Loucy (cell line): ENCODE results near the gene ANG.
"Not testable (repeated sequence)": the region's sequence is repeated elsewhere in the genome, so short reads cannot be mapped to it uniquely, and the experiment has no call there.

Source experiments
- H2AFZ ChIP-seq: fragments of 200-600 bp; sonication (generic); 2 replicates; pipeline ENCODE4 v1.6.0; 2016; ENCODE audit warnings: antibody characterized with exemption, mild to moderate bottlenecking, low read length, moderate library complexity
- H3F3A ChIP-seq: fragments of 200-600 bp; 2 replicates; pipeline ENCODE4 v1.6.0; 2016; ENCODE audit warnings: antibody characterized with exemption, low read depth, mild to moderate bottlenecking
- H3K27me3 ChIP-seq: fragments of 200-600 bp; sonication (generic); 2 replicates; pipeline ENCODE4 v1.6.1; 2014; ENCODE audit warnings: low read length, mild to moderate bottlenecking; ENCODE audit not compliant: insufficient read depth, poor library complexity, severe bottlenecking
- H3K36me3 ChIP-seq: fragments of 200-600 bp; sonication (generic); 2 replicates; pipeline ENCODE4 v1.6.1; 2016; ENCODE audit warnings: low read length; ENCODE audit not compliant: insufficient read depth
- H3K4me1 ChIP-seq: fragments of 200-600 bp; sonication (generic); 2 replicates; pipeline ENCODE4 v1.5.1; 2014; ENCODE audit warnings: low read length, mild to moderate bottlenecking; ENCODE audit not compliant: insufficient read depth, poor library complexity, severe bottlenecking
- H3K4me2 ChIP-seq: fragments of 200-600 bp; sonication (generic); 2 replicates; pipeline ENCODE4 v1.6.0; 2014; ENCODE audit warnings: antibody characterized with exemption, low read length, low read depth, mild to moderate bottlenecking; ENCODE audit not compliant: poor library complexity, severe bottlenecking
- H3K4me3 ChIP-seq: fragments of 200-600 bp; sonication (generic); 2 replicates; pipeline ENCODE4 v1.5.1; 2014; ENCODE audit warnings: low read length, mild to moderate bottlenecking, mixed read lengths; ENCODE audit not compliant: poor library complexity, severe bottlenecking
- H3K79me2 ChIP-seq: fragments of 200-600 bp; sonication (generic); 2 replicates; pipeline ENCODE4 v1.6.1; 2014; ENCODE audit warnings: low read length; ENCODE audit not compliant: insufficient read depth
- H3K9ac ChIP-seq: fragments of 200-600 bp; sonication (generic); 2 replicates; pipeline ENCODE4 v1.6.0; 2014; ENCODE audit warnings: mild to moderate bottlenecking, low read depth, low read length, moderate library complexity; ENCODE audit not compliant: poor library complexity, severe bottlenecking
- H3K9me2 ChIP-seq: fragments of 200-600 bp; sonication (generic); replicated peaks from 2 replicates; pipeline ENCODE4 v1.6.1; 2016; ENCODE audit warnings: low read depth, low read length, mixed read lengths
- H3K9me3 ChIP-seq: fragments of 200-600 bp; sonication (generic); 2 replicates; pipeline ENCODE4 v1.6.1; 2014; ENCODE audit warnings: mild to moderate bottlenecking, antibody characterized with exemption, low read length, low read depth; ENCODE audit not compliant: insufficient read depth
- H4K20me1 ChIP-seq: fragments of 200-600 bp; sonication (generic); 2 replicates; pipeline ENCODE4 v1.6.0; 2014; ENCODE audit warnings: antibody characterized with exemption, low read length, mild to moderate bottlenecking; ENCODE audit not compliant: insufficient read depth, poor library complexity, severe bottlenecking
- EZH2phosphoT487 ChIP-seq: fragments of 200-600 bp; IDR thresholded peaks from 2 replicates; pipeline ENCODE4 v1.6.1; 2018; ENCODE audit warnings: antibody characterized with exemption, mild to moderate bottlenecking, moderate library complexity, borderline replicate concordance
- TF ChIP-seq, protein P1 (sequence below): fragments of 200-600 bp; sonication (generic); conservative IDR thresholded peaks from 2 replicates; pipeline ENCODE4 v1.5.1; 2014; ENCODE audit warnings: mild to moderate bottlenecking, antibody characterized with exemption, low read length

ANG gene

DNA sequence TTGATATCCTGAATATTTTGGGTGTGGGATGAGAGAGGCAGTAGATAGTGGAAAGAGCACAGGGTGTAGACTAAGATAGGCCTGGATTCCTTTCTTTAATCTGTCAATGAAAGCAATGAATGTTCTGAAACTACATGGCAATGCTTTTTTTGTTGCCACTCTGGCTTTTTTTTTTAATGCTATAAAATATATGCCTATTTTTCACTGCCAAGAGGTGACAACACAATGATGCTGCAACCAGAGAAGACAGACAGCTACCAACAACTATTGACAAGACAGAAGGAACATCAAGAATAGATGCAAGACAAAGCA is 9.4 kb downstream of the ANG start:
- Histone ChIP-seq H3K79me2 (no peaks in the 10 kb centered on the region), H2AFZ (no peak overlapping the region), H3F3A (no peaks in the 10 kb centered on the region), H3K27me3 (no peaks in the 10 kb centered on the region), H3K4me3 (no peak overlapping the region), H3K4me2 (no peak overlapping the region), H3K9me2 (no peaks in the 10 kb centered on the region), H3K4me1 (peaks cover 4% of the 10 kb centered on the region), H4K20me1 (no peaks in the 10 kb centered on the region), H3K36me3 (no peaks in the 10 kb centered on the region), H3K9ac (no peak overlapping the region), H3K9me3 (no peaks in the 10 kb centered on the region)
- TF ChIP-seq, protein P1, sequence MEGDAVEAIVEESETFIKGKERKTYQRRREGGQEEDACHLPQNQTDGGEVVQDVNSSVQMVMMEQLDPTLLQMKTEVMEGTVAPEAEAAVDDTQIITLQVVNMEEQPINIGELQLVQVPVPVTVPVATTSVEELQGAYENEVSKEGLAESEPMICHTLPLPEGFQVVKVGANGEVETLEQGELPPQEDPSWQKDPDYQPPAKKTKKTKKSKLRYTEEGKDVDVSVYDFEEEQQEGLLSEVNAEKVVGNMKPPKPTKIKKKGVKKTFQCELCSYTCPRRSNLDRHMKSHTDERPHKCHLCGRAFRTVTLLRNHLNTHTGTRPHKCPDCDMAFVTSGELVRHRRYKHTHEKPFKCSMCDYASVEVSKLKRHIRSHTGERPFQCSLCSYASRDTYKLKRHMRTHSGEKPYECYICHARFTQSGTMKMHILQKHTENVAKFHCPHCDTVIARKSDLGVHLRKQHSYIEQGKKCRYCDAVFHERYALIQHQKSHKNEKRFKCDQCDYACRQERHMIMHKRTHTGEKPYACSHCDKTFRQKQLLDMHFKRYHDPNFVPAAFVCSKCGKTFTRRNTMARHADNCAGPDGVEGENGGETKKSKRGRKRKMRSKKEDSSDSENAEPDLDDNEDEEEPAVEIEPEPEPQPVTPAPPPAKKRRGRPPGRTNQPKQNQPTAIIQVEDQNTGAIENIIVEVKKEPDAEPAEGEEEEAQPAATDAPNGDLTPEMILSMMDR, result no peak; the same call in 1 of the 2 replicates
- no peak for TF ChIP-seq EZH2phosphoT487

DNA sequence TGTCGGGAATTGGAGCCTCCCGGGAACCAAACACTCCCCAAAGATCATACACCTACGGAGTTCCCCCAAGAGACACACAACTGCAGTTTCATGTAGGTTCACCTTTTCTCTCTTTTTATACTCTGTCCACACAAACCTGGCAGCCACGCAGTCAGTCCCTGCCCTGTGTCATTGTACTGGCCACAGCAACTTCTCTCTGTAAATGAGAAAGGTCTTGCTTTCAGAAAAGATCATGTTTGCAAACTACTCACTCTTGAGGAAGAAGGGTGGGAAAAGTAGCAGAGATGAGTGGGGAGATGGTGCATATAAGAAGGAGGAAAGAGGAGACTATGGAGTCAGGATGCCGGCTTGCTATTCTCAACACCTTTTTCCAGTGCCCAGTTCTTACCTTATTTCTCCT is 10.4 kb downstream of the ANG start:
- no peaks in the 10 kb centered on the region for H4K20me1 ChIP-seq
- no peaks in the 10 kb centered on the region for H3K9me3 ChIP-seq
- H3K36me3 ChIP-seq, result no peaks in the 10 kb centered on the region
- no peaks in the 10 kb centered on the region for H3K9me2 ChIP-seq
- no peaks in the 10 kb centered on the region for H3K79me2 ChIP-seq
- no peak overlapping the region for H3K9ac ChIP-seq
- no peaks in the 10 kb centered on the region for H3F3A ChIP-seq
- no peak overlapping the region for H3K4me2 ChIP-seq
- H3K4me1 ChIP-seq, result peaks cover 4% of the 10 kb centered on the region
- H3K27me3 ChIP-seq, result no peaks in the 10 kb centered on the region
- TF ChIP-seq, protein P1, result no peak
- H2AFZ ChIP-seq, result no peak overlapping the region
- H3K4me3 ChIP-seq, result no peak overlapping the region

DNA sequence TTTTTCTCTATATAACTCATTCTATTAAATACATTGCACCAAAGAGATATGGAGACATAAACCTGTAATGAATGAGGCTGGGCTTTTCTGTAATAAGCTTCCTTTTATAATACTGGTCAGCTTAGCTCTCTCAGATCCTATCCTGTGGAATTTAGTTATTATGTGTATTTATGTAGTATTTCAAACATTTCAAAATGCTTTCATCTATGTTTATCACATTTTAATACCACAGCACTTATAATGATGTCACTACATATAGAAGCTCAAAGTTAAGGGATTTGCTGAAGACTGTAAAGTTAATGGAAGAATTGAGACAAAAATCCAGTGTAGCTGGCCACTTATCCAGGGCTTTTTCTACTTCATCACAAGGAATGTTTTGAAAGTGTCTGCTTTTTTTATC is 11.4 kb downstream of the ANG start:
- no peak overlapping the region for H3K9ac ChIP-seq
- TF ChIP-seq, protein P1, result no peak
- no peak for TF ChIP-seq EZH2phosphoT487
- H3K36me3 ChIP-seq, result no peaks in the 10 kb centered on the region
- H3K9me3 ChIP-seq, result no peaks in the 10 kb centered on the region
- no peak overlapping the region for H3K4me2 ChIP-seq
- H3K79me2 ChIP-seq, result no peaks in the 10 kb centered on the region
- H2AFZ ChIP-seq, result no peak overlapping the region
- no peaks in the 10 kb centered on the region for H4K20me1 ChIP-seq
- peaks cover 4% of the 10 kb centered on the region for H3K4me1 ChIP-seq
- H3F3A ChIP-seq, result no peaks in the 10 kb centered on the region
- H3K27me3 ChIP-seq, result no peaks in the 10 kb centered on the region
- no peak overlapping the region for H3K4me3 ChIP-seq
- H3K9me2 ChIP-seq, result no peaks in the 10 kb centered on the region

DNA sequence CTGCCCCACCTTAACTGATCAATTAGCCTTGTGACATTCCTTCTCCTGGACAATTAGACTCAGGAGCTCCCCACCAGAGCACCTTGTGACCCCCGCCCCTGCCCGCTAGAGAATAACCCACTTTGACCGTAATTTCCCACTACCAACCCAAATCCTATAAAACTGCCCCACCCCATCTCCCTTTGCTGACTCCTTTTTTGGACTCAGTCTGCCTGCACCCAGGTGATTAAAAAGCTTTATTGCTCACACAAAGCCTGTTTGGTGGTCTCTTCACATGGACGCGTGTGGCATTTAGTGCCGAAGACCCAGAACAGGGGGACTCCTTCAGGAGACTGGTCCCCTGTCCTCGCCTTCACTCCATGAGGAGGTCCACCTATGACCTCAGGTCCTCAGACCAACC is 12.4 kb downstream of the ANG start:
- H3K4me3 ChIP-seq, H3K4me2 ChIP-seq: not testable (repeated sequence)

More for the DNA sequence above, 12.4 kb downstream of the ANG start:
- not testable (repeated sequence) for H3K36me3 ChIP-seq, H3K9me2 ChIP-seq, H3K4me1 ChIP-seq, H3K9ac ChIP-seq, H3K27me3 ChIP-seq, H3F3A ChIP-seq, H3K79me2 ChIP-seq, H4K20me1 ChIP-seq, H3K9me3 ChIP-seq, H2AFZ ChIP-seq
